ENCODE data around the gene C22orf31. TPM values are rescaled to one million over a fixed set of nuclear protein-coding genes. Genes with fewer than 3 reads are reported as not detected.

Gene C22orf31
- total RNA-seq, 2 donors from 2014 or later = not detected

DNA sequence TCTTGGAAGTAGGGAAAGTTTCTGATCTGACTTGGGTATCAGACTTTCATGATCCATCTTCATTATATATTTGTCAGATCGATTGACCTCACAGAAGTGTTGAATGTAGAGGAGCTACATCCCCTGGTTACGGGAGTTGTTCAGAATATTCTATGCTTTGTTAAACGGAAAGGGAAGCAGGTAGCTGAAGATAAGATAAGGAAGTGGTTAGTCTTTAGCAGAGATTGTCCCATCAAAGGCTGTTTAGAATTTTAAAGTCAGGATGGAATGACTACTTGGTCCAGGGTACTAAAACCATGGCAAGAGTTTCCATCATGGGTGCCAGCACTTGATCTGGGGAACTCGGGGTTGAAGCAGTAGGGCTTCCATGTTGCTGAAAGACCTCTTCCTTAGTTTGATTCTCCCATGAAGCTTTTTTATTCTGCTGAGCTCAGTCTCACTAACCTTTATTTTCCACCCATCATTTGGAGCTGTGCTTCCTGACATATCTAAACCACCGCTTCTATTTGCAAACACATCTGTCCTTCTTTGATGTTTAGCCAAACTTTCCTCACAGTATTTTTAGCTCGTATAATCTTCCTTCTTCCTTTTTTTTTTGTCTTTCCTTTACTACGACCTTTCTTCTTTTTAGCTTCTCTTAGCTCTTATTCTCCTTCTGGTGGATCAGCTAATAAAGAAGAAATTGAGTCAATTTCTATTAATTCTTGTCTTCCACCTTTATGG lies 4.0 kb upstream of the C22orf31 start:
- H3K27ac ChIP-seq (ENCODE audit: low read depth, low read length) = no peak overlapping the region
- Mint-ChIP-seq H3K27ac (no peak overlapping the region), H3K9me3 (no peaks in the 10 kb centered on the region), H3K4me1 (peaks cover 16% of the 10 kb centered on the region), H3K36me3 (ENCODE audit: low read depth) (no peaks in the 10 kb centered on the region), H3K4me3 (no peak overlapping the region), H3K27me3 (ENCODE audit: insufficient read depth) (peaks cover 17% of the 10 kb centered on the region)
- no peak for DNase-seq
- no peaks in the 10 kb centered on the region for H3K36me3 ChIP-seq (ENCODE audit: control insufficient read depth, insufficient read depth, low read length)
- H3K9me3 ChIP-seq (ENCODE audit: control insufficient read depth, low read length) = no peaks in the 10 kb centered on the region
- no peak overlapping the region for H3K4me3 ChIP-seq (ENCODE audit: low read length)
- 80 to 85% methylated on average over 5 to 7 of the region's 7 CpGs for WGBS, 2 experiments (ENCODE audit: insufficient coverage in 1 of 2, insufficient read length in 1 of 2)
- H3K9ac ChIP-seq (ENCODE audit: extremely low read depth, low read length, poor library complexity, severe bottlenecking) = no peak overlapping the region
- H3K27me3 ChIP-seq (ENCODE audit: control insufficient read depth, insufficient read depth, low read length, poor library complexity, severe bottlenecking) = peaks cover 14% of the 10 kb centered on the region
- no peak for TF ChIP-seq CTCF (conservative IDR thresholded peaks at IDR 0.05)
- H3K4me1 ChIP-seq (ENCODE audit: control insufficient read depth, insufficient read depth, low read length) = peaks cover 4% of the 10 kb centered on the region

DNA sequence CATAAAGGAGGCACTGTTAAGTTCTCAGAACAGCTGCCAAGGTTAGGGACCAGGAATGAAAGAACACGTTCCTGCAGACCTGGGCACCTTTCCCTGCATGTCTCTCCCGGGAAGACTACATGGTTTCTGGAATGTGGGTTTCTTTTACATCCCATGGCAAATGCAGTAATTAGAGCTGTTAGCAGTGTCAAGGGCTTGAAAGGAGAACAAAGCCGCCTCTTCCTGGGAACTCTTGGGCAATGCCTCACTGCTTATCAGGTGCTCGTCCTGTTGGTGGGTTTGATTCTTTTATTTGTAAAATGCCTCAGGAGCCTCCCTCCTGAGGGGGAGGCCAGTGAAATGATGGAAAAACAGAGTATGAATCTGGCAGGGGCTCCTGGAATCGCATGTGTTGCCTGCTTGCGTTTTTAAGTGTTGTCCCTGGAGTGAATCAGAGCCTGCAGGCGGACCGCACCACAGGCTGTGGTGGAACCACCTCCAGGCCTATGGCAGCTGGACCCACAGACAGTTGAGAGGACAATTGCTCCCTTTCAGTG lies 723 bp upstream of the C22orf31 start:
- no peak for TF ChIP-seq CTCF (conservative IDR thresholded peaks at IDR 0.05)

GRCh38 chr22:29060931-29061330 lies 700 bp downstream of the C22orf31 start:
- 86 to 96% methylated on average over 5 to 7 of the region's 7 CpGs for WGBS, 2 experiments (ENCODE audit: insufficient coverage in 1 of 2, insufficient read length in 1 of 2)
- DNase-seq = no peak
- H3K4me1 ChIP-seq (ENCODE audit: control insufficient read depth, insufficient read depth, low read length) = peaks cover 10% of the 10 kb centered on the region
- no peak overlapping the region for H3K27ac Mint-ChIP-seq
- no peak for TF ChIP-seq CTCF (conservative IDR thresholded peaks at IDR 0.05)
- H3K4me3 ChIP-seq (ENCODE audit: low read length) = no peak overlapping the region
- no peaks in the 10 kb centered on the region for H3K36me3 Mint-ChIP-seq (ENCODE audit: low read depth)
- no peaks in the 10 kb centered on the region for H3K9me3 ChIP-seq (ENCODE audit: control insufficient read depth, low read length)
- no peaks in the 10 kb centered on the region for H3K27me3 Mint-ChIP-seq (ENCODE audit: insufficient read depth)
- H3K9me3 Mint-ChIP-seq = no peaks in the 10 kb centered on the region
- H3K4me3 Mint-ChIP-seq = no peak overlapping the region
- no peak overlapping the region for H3K9ac ChIP-seq (ENCODE audit: extremely low read depth, low read length, poor library complexity, severe bottlenecking)
- H3K27ac ChIP-seq (ENCODE audit: low read depth, low read length) = no peak overlapping the region
- no peaks in the 10 kb centered on the region for H3K27me3 ChIP-seq (ENCODE audit: control insufficient read depth, insufficient read depth, low read length, poor library complexity, severe bottlenecking)
- H3K4me1 Mint-ChIP-seq = peaks cover 26% of the 10 kb centered on the region
- no peaks in the 10 kb centered on the region for H3K36me3 ChIP-seq (ENCODE audit: control insufficient read depth, insufficient read depth, low read length)

More for the DNA sequence above, 723 bp upstream of the C22orf31 start:
- Histone ChIP-seq H3K4me1 (ENCODE audit: control insufficient read depth, insufficient read depth, low read length) (peaks cover 10% of the 10 kb centered on the region), H3K9me3 (ENCODE audit: control insufficient read depth, low read length) (no peaks in the 10 kb centered on the region), H3K36me3 (ENCODE audit: control insufficient read depth, insufficient read depth, low read length) (no peaks in the 10 kb centered on the region), H3K27ac (ENCODE audit: low read depth, low read length) (no peak overlapping the region), H3K9ac (ENCODE audit: extremely low read depth, low read length, poor library complexity, severe bottlenecking) (no peak overlapping the region), H3K4me3 (ENCODE audit: low read length) (no peak overlapping the region), H3K27me3 (ENCODE audit: control insufficient read depth, insufficient read depth, low read length, poor library complexity, severe bottlenecking) (no peaks in the 10 kb centered on the region)
- no peaks in the 10 kb centered on the region for H3K27me3 Mint-ChIP-seq (ENCODE audit: insufficient read depth)
- DNase-seq = peak; percentile 80
- no peaks in the 10 kb centered on the region for H3K36me3 Mint-ChIP-seq (ENCODE audit: low read depth)
- H3K9me3 Mint-ChIP-seq = no peaks in the 10 kb centered on the region
- WGBS, 2 experiments (ENCODE audit: insufficient coverage in 1 of 2, insufficient read length in 1 of 2) = 65 to 71% methylated on average over 6 to 8 of the region's 8 CpGs
- peaks cover 26% of the 10 kb centered on the region for H3K4me1 Mint-ChIP-seq
- H3K27ac Mint-ChIP-seq = no peak overlapping the region
- no peak overlapping the region for H3K4me3 Mint-ChIP-seq
